ENCODE data around the gene SLC1A5. TPM values are rescaled to one million over a fixed set of nuclear protein-coding genes. Genes with fewer than 3 reads are reported as not detected.

Gene SLC1A5
- total RNA-seq, 2 experiments from 2014 or later = 7.1 TPM

DNA sequence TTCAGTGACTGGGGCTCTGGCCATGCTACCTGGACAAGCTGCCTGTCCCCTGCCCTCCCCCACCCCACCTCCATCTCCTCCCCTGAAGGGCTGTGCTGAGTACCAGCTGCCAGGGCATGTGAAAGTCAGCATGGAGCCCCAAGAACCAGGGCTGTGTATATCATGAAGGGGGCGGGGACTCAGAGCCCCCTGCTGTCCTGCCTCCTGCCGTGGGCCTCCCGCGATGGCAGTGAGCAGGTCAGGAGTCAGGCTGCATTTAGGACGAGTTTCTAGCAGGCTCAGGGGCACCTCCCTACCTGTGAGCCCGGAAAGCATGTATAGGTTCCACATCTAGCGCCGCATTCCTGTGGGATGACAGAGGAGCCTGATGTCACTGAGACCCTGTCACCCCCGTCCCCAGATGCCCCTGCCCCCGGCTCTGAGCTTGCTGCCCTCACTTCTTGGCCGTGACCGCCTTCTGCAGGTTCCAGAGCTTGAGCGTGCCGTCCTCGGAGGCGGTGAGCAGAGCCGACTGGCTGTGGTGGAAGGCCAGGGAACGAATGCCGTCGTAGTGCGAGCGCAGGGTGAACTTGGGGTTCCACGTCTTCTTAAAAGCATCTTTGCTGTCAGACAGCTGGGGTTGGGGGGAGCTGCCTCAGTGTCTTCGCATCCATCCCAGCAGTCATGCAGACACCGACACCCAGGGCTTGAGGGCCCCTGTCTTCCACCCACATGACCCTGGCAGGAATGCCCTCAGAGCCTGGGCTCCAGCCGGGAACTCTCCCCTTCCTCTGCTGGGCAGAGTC, 63.2 kb downstream of the SLC1A5 start:
- H3K4me1 ChIP-seq (ENCODE audit: insufficient read depth, low read length) = peaks cover 17% of the 10 kb centered on the region
- no peaks in the 10 kb centered on the region for H3K27me3 ChIP-seq (ENCODE audit: control insufficient read depth in 1 of 2, insufficient read depth in 2 of 2, low read length in 2 of 2)
- CTCF ChIA-PET = no interaction called here
- TF ChIP-seq, protein P1, sequence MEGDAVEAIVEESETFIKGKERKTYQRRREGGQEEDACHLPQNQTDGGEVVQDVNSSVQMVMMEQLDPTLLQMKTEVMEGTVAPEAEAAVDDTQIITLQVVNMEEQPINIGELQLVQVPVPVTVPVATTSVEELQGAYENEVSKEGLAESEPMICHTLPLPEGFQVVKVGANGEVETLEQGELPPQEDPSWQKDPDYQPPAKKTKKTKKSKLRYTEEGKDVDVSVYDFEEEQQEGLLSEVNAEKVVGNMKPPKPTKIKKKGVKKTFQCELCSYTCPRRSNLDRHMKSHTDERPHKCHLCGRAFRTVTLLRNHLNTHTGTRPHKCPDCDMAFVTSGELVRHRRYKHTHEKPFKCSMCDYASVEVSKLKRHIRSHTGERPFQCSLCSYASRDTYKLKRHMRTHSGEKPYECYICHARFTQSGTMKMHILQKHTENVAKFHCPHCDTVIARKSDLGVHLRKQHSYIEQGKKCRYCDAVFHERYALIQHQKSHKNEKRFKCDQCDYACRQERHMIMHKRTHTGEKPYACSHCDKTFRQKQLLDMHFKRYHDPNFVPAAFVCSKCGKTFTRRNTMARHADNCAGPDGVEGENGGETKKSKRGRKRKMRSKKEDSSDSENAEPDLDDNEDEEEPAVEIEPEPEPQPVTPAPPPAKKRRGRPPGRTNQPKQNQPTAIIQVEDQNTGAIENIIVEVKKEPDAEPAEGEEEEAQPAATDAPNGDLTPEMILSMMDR (IDR thresholded peaks at IDR 0.05) = no peak
- Mint-ChIP-seq H3K4me1 (ENCODE audit: low read depth) (peaks cover 11% of the 10 kb centered on the region), H3K4me3 (no peak overlapping the region), H3K36me3 (ENCODE audit: low read depth) (peaks cover 69% of the 10 kb centered on the region), H3K9me3 (no peaks in the 10 kb centered on the region), H3K27ac (no peak overlapping the region), H3K27me3 (no peaks in the 10 kb centered on the region)
- DNase-seq = peak in 1 of 14 experiments; percentile 14
- ATAC-seq (ENCODE audit: poor library complexity) = no peak
- POLR2A ChIA-PET = no interaction called here
- intact Hi-C loops (cut with DNase I, micrococcal nuclease) = no loop called here
- H3K36me3 ChIP-seq (ENCODE audit: insufficient read depth, low read length) = peaks cover 90% of the 10 kb centered on the region
- no peak overlapping the region for H3K27ac ChIP-seq (ENCODE audit: low read depth in 1 of 2, low read length in 2 of 2)
- no peak overlapping the region for H3K4me3 ChIP-seq (ENCODE audit: low read length)
- no peaks in the 10 kb centered on the region for H3K9me3 ChIP-seq (ENCODE audit: control insufficient read depth in 1 of 2, insufficient read depth in 1 of 2, low read length in 2 of 2)

Other genes with a start within 250 kb of the SLC1A5 start
- gene CALM3, start 187.3 kb downstream of the SLC1A5 start, total RNA-seq = 100 to 1,000 TPM; 169 to 173 TPM
- gene PTGIR, start 163.5 kb downstream of the SLC1A5 start, total RNA-seq = under 1 TPM; 0.87 to 0.96 TPM
- gene GNG8, start 152.4 kb downstream of the SLC1A5 start, total RNA-seq = not detected
- gene DACT3, start 127.4 kb downstream of the SLC1A5 start, total RNA-seq = under 1 TPM; 0.11 TPM
- gene PRKD2, start 71.5 kb downstream of the SLC1A5 start, total RNA-seq = 100 to 1,000 TPM; 105 to 113 TPM
- gene FKRP, start 42.5 kb downstream of the SLC1A5 start, total RNA-seq = 10 to 100 TPM; 19.0 to 20.2 TPM
- 10 to 100 TPM; 90.0 to 94.0 TPM for gene STRN4, start 42.1 kb downstream of the SLC1A5 start, total RNA-seq
- 10 to 100 TPM; 24.5 to 26.9 TPM for gene AP2S1, start 62.3 kb upstream of the SLC1A5 start, total RNA-seq
- gene ARHGAP35, start 72.4 kb upstream of the SLC1A5 start, total RNA-seq = 10 to 100 TPM; 15.7 to 16.1 TPM
- 1 to 10 TPM; 1.1 to 2.1 TPM for gene NPAS1, start 231.2 kb upstream of the SLC1A5 start, total RNA-seq

Data from CD4-positive, alpha-beta T cell (primary cell).